HL-60 (cell line): ENCODE measurements around the gene ARHGAP24.

Experiments
- DNase-seq, 2 experiments: peaks; one replicate each; pipeline ENCODE4 v3.0.0-alpha.2; 2010 to 2020; ENCODE audit warnings: low read depth in 1 of 2, low spot score in 1 of 2
- H3K27ac ChIP-seq: fragments of 250-450 bp; sonication (Bioruptor Pico); replicated peaks from 2 replicates; pipeline ENCODE4 v1.5.1; 2020; ENCODE audit warnings: mild to moderate bottlenecking, moderate library complexity
- H3K27me3 ChIP-seq: fragments of 250-450 bp; sonication (Bioruptor Pico); 2 replicates; pipeline ENCODE4 v1.5.1; 2021; ENCODE audit warnings: mild to moderate bottlenecking, moderate library complexity; ENCODE audit not compliant: insufficient read depth, poor library complexity, severe bottlenecking
- H3K4me3 ChIP-seq: replicated peaks from 2 replicates; pipeline ENCODE4 v1.5.1; 2011; ENCODE audit warnings: mild to moderate bottlenecking, control low read depth, low read length; ENCODE audit not compliant: insufficient read depth
- CTCF ChIP-seq: IDR thresholded peaks from one replicate; pipeline ENCODE4 v1.5.1; 2011; ENCODE audit warnings: low read length, control low read depth, inconsistent platforms; ENCODE audit not compliant: insufficient read depth
- GABPA ChIP-seq: IDR thresholded peaks from 2 replicates; pipeline ENCODE4 v1.6.1; 2012; ENCODE audit warnings: low read depth
- POLR2AphosphoS5 ChIP-seq: IDR thresholded peaks from 2 replicates; pipeline ENCODE4 v1.6.1; 2012; ENCODE audit warnings: low read depth
- REST ChIP-seq: IDR thresholded peaks from 2 replicates; pipeline ENCODE4 v1.6.1; 2012; ENCODE audit warnings: low read depth; ENCODE audit not compliant: insufficient replicate concordance
- SPI1 ChIP-seq: IDR thresholded peaks from 2 replicates; pipeline ENCODE4 v1.6.1; 2012; ENCODE audit warnings: low read depth, mild to moderate bottlenecking, borderline replicate concordance

The ARHGAP24 gene

GRCh38 chr4:85792376-85793232 is 317.7 kb downstream of the ARHGAP24 start:
- Histone ChIP-seq H3K4me3 (no peak overlapping the region), H3K27ac (no peak overlapping the region), H3K27me3 (no peaks in the 10 kb centered on the region)
- no peak for TF ChIP-seq SPI1
- no peak for TF ChIP-seq CTCF
- TF ChIP-seq POLR2AphosphoS5, result no peak
- no peak for TF ChIP-seq REST
- TF ChIP-seq GABPA, result no peak
- DNase-seq, result no peak

DNA sequence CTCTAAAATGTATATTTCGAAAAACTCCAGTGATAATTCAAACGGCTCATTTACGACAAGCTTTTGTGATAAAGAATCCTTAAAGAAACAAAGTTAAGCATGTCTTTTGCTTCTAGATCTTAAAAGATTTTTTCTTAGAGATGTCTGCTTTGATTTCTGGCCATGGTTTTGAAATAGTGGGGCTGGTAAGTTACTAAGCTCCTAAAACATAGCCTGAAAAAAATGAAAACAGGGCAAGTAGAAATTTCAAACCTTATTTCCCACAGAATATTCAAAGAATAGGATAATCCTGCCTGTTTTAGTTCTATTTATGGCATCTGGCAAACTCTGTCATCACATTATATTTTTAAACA is 318.3 kb downstream of the ARHGAP24 start:
- H3K27ac ChIP-seq, result no peak overlapping the region
- TF ChIP-seq SPI1, result no peak
- TF ChIP-seq POLR2AphosphoS5, result no peak
- no peak for TF ChIP-seq REST
- TF ChIP-seq CTCF, result no peak
- no peak for TF ChIP-seq GABPA

DNA sequence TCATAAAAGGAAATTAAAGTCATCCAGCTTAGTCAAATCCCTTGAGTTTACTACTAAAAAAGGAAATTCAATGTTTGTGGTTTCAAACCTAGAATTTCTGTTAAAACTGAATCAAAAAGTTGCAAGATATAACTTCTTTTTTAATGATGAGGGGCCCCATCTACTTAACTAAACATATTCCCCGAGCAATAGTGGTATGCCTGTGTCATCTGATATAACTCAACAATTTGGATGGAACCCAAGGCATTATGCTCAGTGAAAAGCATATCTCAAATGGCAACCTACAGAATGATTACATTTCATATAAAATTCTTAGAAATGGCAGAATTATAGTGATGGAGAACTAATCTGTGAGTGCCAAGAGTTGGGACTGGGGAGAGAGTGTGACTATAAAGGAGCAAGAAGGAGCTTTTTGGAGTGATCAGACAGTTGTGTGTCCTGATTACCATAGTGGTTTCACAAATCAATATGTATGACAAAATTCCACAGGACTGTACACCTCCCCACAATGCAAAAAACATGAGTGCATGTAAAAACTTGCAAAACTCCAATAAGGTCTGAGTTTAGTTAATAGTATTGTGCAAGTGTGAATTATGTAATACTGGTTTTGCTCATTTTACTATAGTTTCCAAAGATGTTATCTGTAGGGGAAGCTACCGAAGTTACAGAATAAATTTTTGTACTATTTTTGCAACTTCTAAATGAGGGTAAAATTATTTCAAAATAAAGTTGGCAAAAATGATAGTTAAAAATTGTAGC is 323.2 kb downstream of the ARHGAP24 start:
- TF ChIP-seq GABPA (no peak), POLR2AphosphoS5 (no peak), REST (no peak), CTCF (no peak), SPI1 (no peak)
- no peak overlapping the region for H3K27ac ChIP-seq

More for the DNA sequence above, 318.3 kb downstream of the ARHGAP24 start:
- no peak overlapping the region for H3K4me3 ChIP-seq
- H3K27me3 ChIP-seq, result no peaks in the 10 kb centered on the region
- no peak for DNase-seq

More for the DNA sequence above, 323.2 kb downstream of the ARHGAP24 start:
- no peak overlapping the region for H3K4me3 ChIP-seq
- DNase-seq, result peak; percentile 7 to 70
- no peaks in the 10 kb centered on the region for H3K27me3 ChIP-seq
